Left lung (tissue), 10 donors: ENCODE data around the gene TMEM108. TPM values are rescaled to one million over a fixed set of nuclear protein-coding genes. Genes with fewer than 3 reads are reported as not detected.

ENCODE experiments used
- ATAC-seq: fragments of 200-7000 bp; cut with Tn5 transposase; one replicate; pipeline ENCODE4 v1.9.1; 2020; ENCODE audit warnings: moderate library complexity
- DNase-seq, 4 donors: peaks; one replicate each; pipeline ENCODE4 v3.0.0-alpha.2; 2013 to 2020
- H3K27ac ChIP-seq, 2 donors: fragments of 200-600 bp; sonication (generic) in 1 of 2; one replicate each; pipeline versions ENCODE4 v1.5.0 to v1.8.0; 2020 to 2021
- H3K27me3 ChIP-seq, 2 donors: fragments of 200-600 bp; sonication (generic) in 1 of 2; one replicate each; pipeline versions ENCODE4 v1.5.0 to v1.8.0; 2020 to 2021
- H3K36me3 ChIP-seq, 2 donors: fragments of 200-600 bp; sonication (generic) in 1 of 2; one replicate each; pipeline versions ENCODE4 v1.5.0 to v1.8.0; 2020 to 2021
- H3K4me1 ChIP-seq, 2 donors: fragments of 200-600 bp; one replicate each; pipeline ENCODE4 v1.8.0; 2021
- H3K4me3 ChIP-seq, 2 donors: fragments of 200-600 bp; sonication (generic) in 1 of 2; one replicate each; pipeline versions ENCODE4 v1.5.0 to v1.8.0; 2020 to 2021; ENCODE audit warnings: mild to moderate bottlenecking in 1 of 2
- H3K9me3 ChIP-seq, 2 donors: fragments of 200-600 bp; sonication (generic) in 1 of 2; one replicate each; pipeline versions ENCODE4 v1.5.0 to v1.8.0; 2020 to 2021
- intact Hi-C, 2 donors: fragments of 100-400 bp; cut with DNase I; formaldehyde crosslinking; loops; one replicate each; pipeline versions ENCODE4 v1.11.2 to v1.14.2; 2022
- polyA plus RNA-seq, 6 donors: library from polyadenylated mRNA; unstranded; fragments of 120-200 nt; gene quantifications; one replicate each; pipeline ENCODE4 v1.2.1, GENCODE V29; 2013; ENCODE audit not compliant: insufficient read length in 6 of 6
- total RNA-seq, 2 donors: library from RNA; stranded (reverse); fragmentation: NEBNext Ultra II Directional; extraction: Animal tissue kit (Norgen Biotek cat#: 25700); gene quantifications; one replicate each; pipeline ENCODE4 v1.2.1, GENCODE V29; 2021
- TF ChIP-seq, protein P1 (sequence below), 2 donors: fragments of 200-600 bp; sonication (generic) in 1 of 2; IDR thresholded peaks; one replicate each; pipeline versions ENCODE4 v1.5.0 to v1.8.0; 2021; ENCODE audit warnings: antibody characterized with exemption in 2 of 2
- donor health status: DM: no; HTN: yes; CAD: no.
- donor health status: DM: no; HTN: no; CAD: no.

Gene TMEM108
- total and polyA plus RNA-seq, 8 donors, result 18.5 to 58.8 (median 43.7) TPM

DNA sequence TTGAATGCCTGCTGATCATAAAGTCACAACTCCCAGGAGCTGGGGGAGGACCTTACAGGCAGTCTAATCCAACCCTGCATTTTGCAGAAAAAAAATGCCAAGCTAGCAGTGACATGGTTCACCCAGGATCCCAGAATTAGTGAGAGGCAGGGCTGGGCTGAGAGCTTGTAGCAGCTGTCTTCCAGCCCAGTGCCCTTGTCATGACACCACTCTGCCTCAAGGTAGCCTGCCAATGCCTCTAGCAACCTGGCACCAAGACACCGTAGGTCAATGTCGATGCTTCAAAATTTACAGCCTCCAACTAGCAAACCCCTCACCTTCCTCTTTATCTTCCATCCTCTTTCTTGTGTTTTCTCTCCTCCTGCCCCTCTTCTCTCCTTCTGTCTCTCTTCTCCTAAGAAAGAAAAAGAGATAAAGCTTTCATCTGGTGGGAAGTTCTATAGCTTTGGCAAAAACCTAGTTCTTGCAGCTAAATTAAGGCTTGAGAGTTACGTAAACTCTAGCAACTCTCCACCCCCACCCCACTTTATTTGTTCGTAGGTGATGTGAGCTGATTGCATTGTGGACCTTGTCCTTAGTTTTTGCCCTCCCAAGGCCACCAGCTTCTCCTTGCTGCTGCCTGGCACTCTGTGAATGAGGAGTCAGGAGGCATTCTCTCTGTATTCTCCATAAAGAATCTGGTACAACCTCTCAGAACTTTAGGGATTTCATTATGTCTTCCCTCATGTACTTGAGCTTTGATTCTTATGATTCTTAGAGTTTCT is 343.3 kb downstream of the TMEM108 start:
- TF ChIP-seq, protein P1, sequence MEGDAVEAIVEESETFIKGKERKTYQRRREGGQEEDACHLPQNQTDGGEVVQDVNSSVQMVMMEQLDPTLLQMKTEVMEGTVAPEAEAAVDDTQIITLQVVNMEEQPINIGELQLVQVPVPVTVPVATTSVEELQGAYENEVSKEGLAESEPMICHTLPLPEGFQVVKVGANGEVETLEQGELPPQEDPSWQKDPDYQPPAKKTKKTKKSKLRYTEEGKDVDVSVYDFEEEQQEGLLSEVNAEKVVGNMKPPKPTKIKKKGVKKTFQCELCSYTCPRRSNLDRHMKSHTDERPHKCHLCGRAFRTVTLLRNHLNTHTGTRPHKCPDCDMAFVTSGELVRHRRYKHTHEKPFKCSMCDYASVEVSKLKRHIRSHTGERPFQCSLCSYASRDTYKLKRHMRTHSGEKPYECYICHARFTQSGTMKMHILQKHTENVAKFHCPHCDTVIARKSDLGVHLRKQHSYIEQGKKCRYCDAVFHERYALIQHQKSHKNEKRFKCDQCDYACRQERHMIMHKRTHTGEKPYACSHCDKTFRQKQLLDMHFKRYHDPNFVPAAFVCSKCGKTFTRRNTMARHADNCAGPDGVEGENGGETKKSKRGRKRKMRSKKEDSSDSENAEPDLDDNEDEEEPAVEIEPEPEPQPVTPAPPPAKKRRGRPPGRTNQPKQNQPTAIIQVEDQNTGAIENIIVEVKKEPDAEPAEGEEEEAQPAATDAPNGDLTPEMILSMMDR (IDR thresholded peaks at IDR 0.05), result no peak
- Histone ChIP-seq H3K4me3 (no peak overlapping the region), H3K9me3 (no peaks in the 10 kb centered on the region), H3K27ac (no peak overlapping the region), H3K27me3 (no peaks in the 10 kb centered on the region), H3K4me1 (peaks cover 0 to 11% of the 10 kb centered on the region in 2 donors), H3K36me3 (no peaks in the 10 kb centered on the region)
- intact Hi-C loops, result loop anchor here in 1 of 2 donors (10.0 kb wide), 1 partner anchor 647 kb away; no protein-coding TSS in a partner anchor
- DNase-seq (no peak), ATAC-seq (no peak)

- Histone ChIP-seq H3K36me3 (no peaks in the 10 kb centered on the region), H3K4me3 (no peak overlapping the region), H3K27ac (no peak overlapping the region), H3K27me3 (no peaks in the 10 kb centered on the region), H3K9me3 (no peaks in the 10 kb centered on the region), H3K4me1 (peaks cover 0 to 10% of the 10 kb centered on the region in 2 donors)
- TF ChIP-seq, protein P1 (IDR thresholded peaks at IDR 0.05), result no peak
- peak in 1 of 4 donors; percentile 56 for DNase-seq
- peak; percentile 91 for ATAC-seq
- intact Hi-C loops, result loop anchor here in 1 of 2 donors (10.0 kb wide), 1 partner anchor 648 kb away; no protein-coding TSS in a partner anchor
Measured at GRCh38 chr3:133383175-133383574, 345.0 kb downstream of the TMEM108 start.

GRCh38 chr3:133383741-133384140 is 345.6 kb downstream of the TMEM108 start:
- TF ChIP-seq, protein P1 (IDR thresholded peaks at IDR 0.05), result no peak
- Histone ChIP-seq H3K27me3 (no peaks in the 10 kb centered on the region), H3K27ac (no peak overlapping the region), H3K4me1 (peaks cover 0 to 10% of the 10 kb centered on the region in 2 donors), H3K9me3 (no peaks in the 10 kb centered on the region), H3K4me3 (no peak overlapping the region), H3K36me3 (no peaks in the 10 kb centered on the region)
- DNase-seq (no peak), ATAC-seq (no peak)
- intact Hi-C loops, result loop anchor here in 1 of 2 donors (10.0 kb wide), 1 partner anchor 649 kb away; no protein-coding TSS in a partner anchor

GRCh38 chr3:133384331-133385027 is 346.3 kb downstream of the TMEM108 start:
- no peaks in the 10 kb centered on the region for H3K36me3 ChIP-seq
- TF ChIP-seq, protein P1 (IDR thresholded peaks at IDR 0.05), result peak; percentile 76 to 82
- peak; percentile 88 for ATAC-seq
- peak; percentile 54 to 88 (median 78) for DNase-seq
- no peak overlapping the region for H3K27ac ChIP-seq
- no peaks in the 10 kb centered on the region for H3K9me3 ChIP-seq
- peaks cover 0 to 10% of the 10 kb centered on the region in 2 donors for H3K4me1 ChIP-seq
- H3K4me3 ChIP-seq, result no peak overlapping the region
- intact Hi-C loops, result loop anchor here in 1 of 2 donors (10.0 kb wide), 1 partner anchor 650 kb away; no protein-coding TSS in a partner anchor
- no peaks in the 10 kb centered on the region for H3K27me3 ChIP-seq

DNA sequence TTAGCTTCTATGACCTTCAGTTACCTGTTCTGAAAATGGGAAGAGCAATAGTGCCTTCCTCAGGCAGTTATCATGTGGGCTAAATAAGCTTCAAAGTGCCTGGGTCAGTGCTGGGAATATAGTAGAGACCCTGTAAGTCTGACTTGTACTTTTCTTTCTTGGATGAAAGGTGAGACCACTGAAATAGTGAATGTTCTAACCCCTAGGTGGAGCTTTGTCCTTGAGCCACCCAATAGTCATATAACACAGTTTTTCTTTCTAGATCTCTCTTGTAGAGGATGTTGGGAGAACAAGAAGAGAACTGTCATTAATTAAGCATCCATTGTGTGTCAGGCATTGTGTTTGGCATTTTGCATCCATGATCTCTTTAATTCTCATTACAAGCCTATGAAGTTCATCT is 348.7 kb downstream of the TMEM108 start:
- Histone ChIP-seq H3K27me3 (no peaks in the 10 kb centered on the region), H3K4me1 (peaks cover 0 to 10% of the 10 kb centered on the region in 2 donors), H3K9me3 (no peaks in the 10 kb centered on the region), H3K36me3 (no peaks in the 10 kb centered on the region), H3K4me3 (no peak overlapping the region), H3K27ac (no peak overlapping the region)
- DNase-seq (no peak), ATAC-seq (no peak)
- intact Hi-C loops, result loop anchor here in 1 of 2 donors (10.0 kb wide), 1 partner anchor 652 kb away; no protein-coding TSS in a partner anchor
- TF ChIP-seq, protein P1 (IDR thresholded peaks at IDR 0.05), result no peak
